Astrocyte of the cerebellum (primary cell): ENCODE measurements around the gene ACVR1B.

Experiments used
- DNase-seq: peaks from one replicate; pipeline ENCODE4 v3.0.0-alpha.2; 2011; ENCODE audit warnings: low read depth
- H3K4me3 ChIP-seq: 2 replicates; pipeline ENCODE4 v1.5.1; 2011; ENCODE audit warnings: mild to moderate bottlenecking, low read depth, low read length, moderate library complexity
- CTCF ChIP-seq: IDR thresholded peaks from 2 replicates; pipeline ENCODE4 v1.5.1; 2012; ENCODE audit warnings: low read length, low read depth, moderate library complexity, mild to moderate bottlenecking; ENCODE audit errors: missing control alignments
- in situ Hi-C: cut with HindIII; loops from 2 replicates; pipeline ENCODE4 v1.10.0; 2017; ENCODE audit warnings: low sequenced_read_pairs

The ACVR1B gene

GRCh38 chr12:51980051-51980808 lies 28.7 kb downstream of the ACVR1B start:
- H3K4me3 ChIP-seq, result no peak overlapping the region
- TF ChIP-seq CTCF, result peak; percentile 96
- in situ Hi-C loops, result no loop called here
- peak; percentile 29 for DNase-seq

GRCh38 chr12:51980809-51981127 lies 29.3 kb downstream of the ACVR1B start:
- no peak overlapping the region for H3K4me3 ChIP-seq
- no peak for TF ChIP-seq CTCF

GRCh38 chr12:51984657-51985056 lies 33.2 kb downstream of the ACVR1B start:
- no peak overlapping the region for H3K4me3 ChIP-seq
- no peak for DNase-seq
- in situ Hi-C loops, result no loop called here
- no peak for TF ChIP-seq CTCF

More at GRCh38 chr12:51980809-51981127, 29.3 kb downstream of the ACVR1B start:
- in situ Hi-C loops, result no loop called here
- no peak for DNase-seq

GRCh38 chr12:51985154-51985835 lies 33.8 kb downstream of the ACVR1B start:
- TF ChIP-seq CTCF, result no peak
- H3K4me3 ChIP-seq, result no peak overlapping the region
- in situ Hi-C loops, result no loop called here
- DNase-seq, result no peak

GRCh38 chr12:51986834-51987233 lies 35.3 kb downstream of the ACVR1B start:
- no peak overlapping the region for H3K4me3 ChIP-seq
- TF ChIP-seq CTCF, result no peak
- DNase-seq, result no peak
- in situ Hi-C loops, result no loop called here

GRCh38 chr12:51992246-51992645 lies 40.7 kb downstream of the ACVR1B start:
- TF ChIP-seq CTCF, result no peak
- no peak overlapping the region for H3K4me3 ChIP-seq
- in situ Hi-C loops, result no loop called here
- DNase-seq, result no peak
